GM12878 (cell line): Measurements from ENCODE around the gene SV2B.

ENCODE experiments used
- CBX5 ChIP-seq: sonication (generic); IDR thresholded peaks from 2 replicates; pipeline ENCODE4 v1.6.1; 2016; ENCODE audit warnings: low read depth, moderate library complexity, mild to moderate bottlenecking, inconsistent platforms
- IKZF1 ChIP-seq: fragments of 450-650 bp; conservative IDR thresholded peaks from 2 replicates; pipeline ENCODE4 v1.6.1; 2017; ENCODE audit warnings: antibody characterized with exemption, mild to moderate bottlenecking
- MXI1 ChIP-seq: fragments of 150-350 bp; IDR thresholded peaks from 2 replicates; pipeline ENCODE4 v1.6.1; 2011; ENCODE audit warnings: low read depth, mild to moderate bottlenecking, inconsistent platforms, low read length, improper control_type of control experiment
- NR2C1 ChIP-seq: fragments of 450-650 bp; IDR thresholded peaks from 2 replicates; pipeline ENCODE4 v1.6.1; 2017; ENCODE audit warnings: antibody characterized with exemption, mild to moderate bottlenecking, moderate library complexity
- RB1 ChIP-seq: fragments of 450-650 bp; formaldehyde crosslinking; IDR thresholded peaks from 2 replicates; pipeline ENCODE4 v1.6.1; 2017; ENCODE audit warnings: mild to moderate bottlenecking, borderline replicate concordance
- SMC3 ChIP-seq: IDR thresholded peaks from 2 replicates; pipeline ENCODE4 v1.6.1; 2011; ENCODE audit warnings: low read length, improper control_type of control experiment, borderline replicate concordance
- SP1 ChIP-seq: IDR thresholded peaks from one replicate; pipeline ENCODE4 v1.6.1; 2011; ENCODE audit warnings: low read depth, low read length
- SRF ChIP-seq, 2 experiments: IDR thresholded peaks; 2 replicates each; pipeline ENCODE4 v1.6.1; 2011; ENCODE audit warnings: low read depth in 2 of 2, low read length in 2 of 2, mild to moderate bottlenecking in 1 of 2, moderate library complexity in 1 of 2
- YY1 ChIP-seq: IDR thresholded peaks from 2 replicates; pipeline ENCODE4 v1.6.1; 2011; ENCODE audit warnings: low read depth, mild to moderate bottlenecking, low read length
- ZZZ3 ChIP-seq: IDR thresholded peaks from 2 replicates; pipeline ENCODE4 v1.6.1; 2011; ENCODE audit warnings: low read depth; ENCODE audit not compliant: control insufficient read depth, insufficient read length
- TF ChIP-seq, protein P1 (sequence below): IDR thresholded peaks from 2 replicates; pipeline ENCODE4 v1.6.1; 2011; ENCODE audit warnings: borderline replicate concordance, low read depth, mild to moderate bottlenecking, moderate library complexity, mixed read lengths, low read length; ENCODE audit not compliant: insufficient read depth; ENCODE audit errors: extremely low read length
- TF ChIP-seq, protein P2 (sequence below), 3 experiments: IDR thresholded peaks in 2 of 3; conservative IDR thresholded peaks in 1 of 3; 2 replicates each; pipeline ENCODE4 v1.5.1; 2011; ENCODE audit warnings: low read depth in 3 of 3, low read length in 3 of 3, mild to moderate bottlenecking in 3 of 3, control low read depth in 2 of 3, moderate library complexity in 2 of 3, inconsistent platforms in 1 of 3, mixed read lengths in 1 of 3; ENCODE audit not compliant: control insufficient read depth in 2 of 3, insufficient read depth in 1 of 3; ENCODE audit errors: extremely low read depth in 1 of 3

DNA sequence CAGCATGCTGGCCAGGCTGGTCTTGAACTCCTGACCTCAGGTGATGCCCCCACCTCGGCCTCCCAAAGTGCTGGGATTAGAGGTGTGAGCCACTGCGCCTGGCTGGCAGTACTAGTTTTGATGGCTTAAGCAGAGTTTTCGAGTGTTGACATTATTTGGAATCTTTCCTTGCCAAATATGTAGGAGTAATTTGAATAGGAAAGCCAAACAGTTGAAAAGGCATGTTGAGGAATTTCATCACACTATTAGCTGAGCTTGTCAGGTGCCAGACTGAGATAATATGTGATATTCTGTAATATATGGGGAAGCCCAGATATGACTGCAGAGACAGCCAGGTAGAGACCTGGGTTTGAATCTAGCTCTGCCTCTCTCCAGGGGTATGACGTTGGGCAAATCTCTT, 109.3 kb downstream of the SV2B start:
- no peak for TF ChIP-seq SP1
- TF ChIP-seq CBX5 = no peak
- no peak for TF ChIP-seq SRF (IDR thresholded peaks at IDR 0.05; ENCODE audit: low read depth in 2 of 2, low read length in 2 of 2)
- TF ChIP-seq SMC3 = no peak
- TF ChIP-seq RB1 = no peak
- no peak for TF ChIP-seq IKZF1
- TF ChIP-seq NR2C1 = no peak
- no peak for TF ChIP-seq MXI1
- TF ChIP-seq, protein P1, sequence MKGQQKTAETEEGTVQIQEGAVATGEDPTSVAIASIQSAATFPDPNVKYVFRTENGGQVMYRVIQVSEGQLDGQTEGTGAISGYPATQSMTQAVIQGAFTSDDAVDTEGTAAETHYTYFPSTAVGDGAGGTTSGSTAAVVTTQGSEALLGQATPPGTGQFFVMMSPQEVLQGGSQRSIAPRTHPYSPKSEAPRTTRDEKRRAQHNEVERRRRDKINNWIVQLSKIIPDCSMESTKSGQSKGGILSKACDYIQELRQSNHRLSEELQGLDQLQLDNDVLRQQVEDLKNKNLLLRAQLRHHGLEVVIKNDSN = no peak
- no peak for TF ChIP-seq ZZZ3
- TF ChIP-seq, protein P2, sequence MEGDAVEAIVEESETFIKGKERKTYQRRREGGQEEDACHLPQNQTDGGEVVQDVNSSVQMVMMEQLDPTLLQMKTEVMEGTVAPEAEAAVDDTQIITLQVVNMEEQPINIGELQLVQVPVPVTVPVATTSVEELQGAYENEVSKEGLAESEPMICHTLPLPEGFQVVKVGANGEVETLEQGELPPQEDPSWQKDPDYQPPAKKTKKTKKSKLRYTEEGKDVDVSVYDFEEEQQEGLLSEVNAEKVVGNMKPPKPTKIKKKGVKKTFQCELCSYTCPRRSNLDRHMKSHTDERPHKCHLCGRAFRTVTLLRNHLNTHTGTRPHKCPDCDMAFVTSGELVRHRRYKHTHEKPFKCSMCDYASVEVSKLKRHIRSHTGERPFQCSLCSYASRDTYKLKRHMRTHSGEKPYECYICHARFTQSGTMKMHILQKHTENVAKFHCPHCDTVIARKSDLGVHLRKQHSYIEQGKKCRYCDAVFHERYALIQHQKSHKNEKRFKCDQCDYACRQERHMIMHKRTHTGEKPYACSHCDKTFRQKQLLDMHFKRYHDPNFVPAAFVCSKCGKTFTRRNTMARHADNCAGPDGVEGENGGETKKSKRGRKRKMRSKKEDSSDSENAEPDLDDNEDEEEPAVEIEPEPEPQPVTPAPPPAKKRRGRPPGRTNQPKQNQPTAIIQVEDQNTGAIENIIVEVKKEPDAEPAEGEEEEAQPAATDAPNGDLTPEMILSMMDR (IDR thresholded peaks at IDR 0.05 in 2 of 3, conservative IDR thresholded peaks at IDR 0.05 in 1 of 3; ENCODE audit: control insufficient read depth in 2 of 3, extremely low read depth in 1 of 3, insufficient read depth in 1 of 3, low read depth in 3 of 3, low read length in 3 of 3) = no peak
- TF ChIP-seq YY1 = no peak
